HL-60/S4 treated with retinoic acid at 250 ng/mL for 4 days and 3 days (cell line): ENCODE measurements around the gene RILPL1.
"Not testable (repeated sequence)": the region's sequence is repeated elsewhere in the genome, so short reads cannot be mapped to it uniquely, and the experiment has no call there.

Source experiments
- in situ Hi-C: fragments of 300-500 bp; cut with MboI; formaldehyde crosslinking; loops from 2 replicates; pipeline ENCODE4 v1.7.0; 2022; ENCODE audit warnings: low sequenced_read_pairs

Gene RILPL1

DNA sequence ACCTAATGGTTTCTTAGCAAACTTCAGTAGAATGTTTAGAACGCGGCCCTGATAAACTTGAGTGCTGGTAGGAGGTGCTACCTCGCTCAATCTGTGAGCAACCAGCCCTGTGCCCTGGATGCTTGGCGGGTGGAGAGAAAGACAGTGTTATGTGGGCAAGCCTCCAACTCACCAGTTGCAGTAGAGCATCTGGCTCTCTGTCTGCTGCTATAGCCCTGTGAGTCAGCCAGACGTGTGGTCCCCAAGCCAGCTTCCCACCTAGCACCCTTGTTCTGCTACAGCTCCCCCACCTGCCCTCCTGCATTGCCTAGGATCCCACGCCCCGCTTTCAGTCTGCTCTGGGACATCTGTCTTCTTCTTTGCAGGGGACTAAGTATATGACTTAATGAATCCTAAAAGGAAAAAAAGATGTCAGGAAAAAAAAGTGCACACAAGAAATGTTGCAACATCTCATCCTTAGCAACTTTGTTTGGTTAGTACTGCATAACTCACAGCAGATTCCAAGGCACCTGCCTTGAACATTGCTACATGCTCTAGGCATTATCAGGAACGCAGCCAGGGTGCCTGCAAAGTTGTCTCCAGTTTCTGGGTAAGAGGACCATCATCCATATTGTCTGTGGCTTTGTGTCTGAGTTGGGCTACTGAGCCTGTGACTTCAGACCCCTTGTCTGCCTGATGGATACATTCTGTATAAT, 62.0 kb downstream of the RILPL1 start:
- in situ Hi-C loops, result no loop called here

DNA sequence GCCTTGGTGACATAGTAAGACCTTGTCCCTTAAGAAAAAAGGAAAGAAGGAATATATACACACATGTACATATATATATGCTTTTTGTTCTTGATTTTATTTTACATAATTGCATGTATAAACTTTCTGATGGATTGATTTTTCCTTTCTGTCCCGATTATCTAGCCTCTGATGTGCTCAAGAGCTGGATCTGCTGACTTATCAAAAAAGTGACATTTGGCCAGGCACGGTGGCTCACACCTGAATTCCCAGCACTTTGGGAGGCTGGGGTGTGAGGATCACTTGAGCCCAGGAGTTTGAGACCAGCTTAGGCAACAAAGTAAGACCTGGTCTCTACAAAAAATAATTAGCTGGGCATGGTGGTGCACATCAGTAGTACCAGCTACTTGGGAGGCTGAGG, 63.5 kb downstream of the RILPL1 start:
- in situ Hi-C loops, result no loop called here

DNA sequence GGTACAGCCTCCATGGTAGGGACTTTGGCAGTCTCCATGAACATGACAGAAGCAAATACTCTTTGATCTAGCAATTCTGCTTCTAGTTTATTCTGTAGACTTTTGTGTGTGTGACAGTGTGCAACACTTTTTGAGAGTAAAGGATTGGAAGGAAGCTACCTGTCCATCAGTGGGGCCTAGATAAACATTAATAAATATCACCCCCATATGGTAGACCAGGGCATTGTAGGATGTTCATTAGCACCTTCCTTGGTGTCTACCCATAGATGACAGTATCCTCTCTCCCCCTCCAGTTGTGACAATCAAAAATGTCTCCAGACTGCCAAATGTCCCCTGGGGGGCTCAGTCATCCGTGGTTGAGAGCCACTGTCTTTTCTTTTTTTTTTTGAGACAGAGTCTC, 64.7 kb downstream of the RILPL1 start:
- in situ Hi-C loops, result no loop called here

DNA sequence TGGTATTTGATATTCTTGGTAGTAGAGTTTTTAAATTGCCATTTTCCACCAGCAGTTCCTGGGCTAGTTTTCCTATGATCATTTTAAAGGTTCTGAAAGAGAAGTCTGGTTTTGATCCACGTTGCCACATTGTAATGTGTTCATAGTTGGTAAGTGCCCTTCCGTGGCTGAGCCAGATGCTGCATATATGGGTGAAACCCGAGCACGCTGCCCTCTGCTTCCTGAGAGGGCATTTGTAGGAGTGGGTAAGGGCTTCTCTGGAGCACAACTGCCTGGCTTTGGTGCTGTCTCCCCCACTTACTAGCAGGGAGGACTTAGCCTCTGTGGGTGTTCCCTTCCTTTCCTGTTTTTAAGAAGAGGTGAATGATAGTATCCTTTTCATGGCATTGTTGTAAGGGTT, 68.4 kb downstream of the RILPL1 start:
- in situ Hi-C loops, result no loop called here

DNA sequence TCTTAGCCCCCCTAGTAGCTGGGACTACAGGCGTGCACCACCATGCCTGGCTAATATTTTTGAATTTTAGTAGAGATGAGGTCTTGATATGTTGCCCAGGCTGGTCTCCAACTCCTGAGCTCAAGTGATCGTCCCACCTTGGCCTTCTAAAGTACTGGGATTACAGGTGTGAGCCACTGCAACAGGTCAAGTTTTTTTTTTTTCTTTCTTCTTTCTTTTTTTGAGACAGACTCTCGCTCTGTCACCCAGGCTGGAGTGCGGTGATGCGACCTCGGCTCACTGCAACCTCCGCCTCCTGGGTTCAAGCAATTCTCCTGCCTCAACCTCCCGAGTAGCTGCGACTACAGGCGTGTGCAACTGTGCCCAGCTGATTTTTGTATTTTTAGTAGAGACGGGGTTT, 70.3 kb downstream of the RILPL1 start:
- in situ Hi-C loops, result not testable (repeated sequence)

DNA sequence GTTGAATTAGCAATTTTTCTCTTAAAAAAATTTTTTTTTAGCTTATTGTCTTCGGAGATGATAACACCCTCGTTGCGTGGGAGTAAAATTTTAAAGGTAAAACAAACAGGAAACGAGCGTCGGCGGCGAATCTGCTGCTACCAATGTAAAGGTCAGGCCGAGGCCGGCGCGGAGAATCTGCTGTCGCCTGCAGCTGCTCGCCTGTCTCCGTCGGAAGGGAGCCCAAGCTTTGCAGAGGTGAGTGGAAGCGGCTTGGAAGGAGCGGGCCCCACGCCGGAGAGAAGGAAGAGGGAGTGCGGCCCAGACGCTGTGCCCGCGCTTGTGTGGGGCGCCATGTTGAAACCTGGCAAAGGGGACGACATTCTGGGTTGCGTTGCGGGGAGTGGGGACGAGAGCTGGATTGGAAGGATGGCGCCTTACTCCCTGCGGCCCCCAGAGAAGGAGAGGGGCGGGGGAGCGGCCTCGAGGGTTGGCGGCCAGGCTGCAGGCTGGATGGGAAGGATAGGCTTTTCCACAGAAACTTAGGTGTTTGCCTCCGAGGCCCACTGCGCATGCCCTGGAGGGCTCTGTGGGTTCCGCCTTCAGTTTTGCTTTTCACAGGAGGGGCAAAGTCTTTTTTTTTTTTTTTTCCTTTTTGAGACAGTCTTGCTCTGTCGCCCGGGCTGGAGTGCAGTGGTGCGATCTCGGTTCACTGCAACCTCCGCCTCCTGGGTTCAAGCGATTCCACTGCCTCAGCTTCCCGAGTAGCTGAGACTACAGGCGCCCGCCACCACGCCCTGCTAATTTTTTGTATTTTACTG, 75.3 kb downstream of the RILPL1 start, which contains the start of gene SNRNP35:
Gene SNRNP35 (plus strand): TSS at position 160 of the 800 bp plus-strand sequence. CDS start 7,402 bp downstream, outside the sequence.
- in situ Hi-C loops, result no loop called here

DNA sequence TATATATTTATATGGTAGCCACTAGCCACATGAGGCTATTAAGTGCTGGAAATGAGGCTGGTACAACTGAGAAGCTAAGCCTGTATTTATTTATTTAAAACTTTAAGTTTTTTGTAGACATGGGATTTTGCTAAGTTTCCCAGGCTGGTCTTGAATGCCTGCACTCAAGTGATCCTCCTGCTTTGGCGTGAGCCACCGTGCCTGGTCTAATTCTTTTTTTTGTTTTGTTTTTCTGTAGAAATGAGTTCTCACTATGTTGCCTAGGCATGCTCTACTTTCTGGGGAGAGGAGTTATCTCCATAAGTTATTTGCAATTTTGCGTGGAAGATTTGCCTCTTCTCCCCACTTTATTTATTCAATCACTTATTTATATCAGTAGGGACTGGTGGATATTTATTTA, 80.4 kb downstream of the RILPL1 start:
- in situ Hi-C loops, result no loop called here

DNA sequence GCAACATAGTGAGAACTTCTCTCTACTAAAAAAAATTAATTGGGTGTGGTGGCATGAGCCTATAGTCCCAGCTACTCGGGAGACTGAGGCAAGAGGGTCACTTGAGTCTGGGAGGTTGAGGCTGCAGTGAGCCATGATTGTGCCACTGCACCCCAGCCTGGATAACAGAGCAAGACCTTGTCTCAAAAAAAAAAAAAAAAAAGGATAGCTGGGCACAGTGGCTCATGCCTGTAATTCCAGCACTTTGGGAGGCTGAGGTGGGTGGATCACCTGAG, 81.3 kb downstream of the RILPL1 start:
- in situ Hi-C loops, result not testable (repeated sequence)

DNA sequence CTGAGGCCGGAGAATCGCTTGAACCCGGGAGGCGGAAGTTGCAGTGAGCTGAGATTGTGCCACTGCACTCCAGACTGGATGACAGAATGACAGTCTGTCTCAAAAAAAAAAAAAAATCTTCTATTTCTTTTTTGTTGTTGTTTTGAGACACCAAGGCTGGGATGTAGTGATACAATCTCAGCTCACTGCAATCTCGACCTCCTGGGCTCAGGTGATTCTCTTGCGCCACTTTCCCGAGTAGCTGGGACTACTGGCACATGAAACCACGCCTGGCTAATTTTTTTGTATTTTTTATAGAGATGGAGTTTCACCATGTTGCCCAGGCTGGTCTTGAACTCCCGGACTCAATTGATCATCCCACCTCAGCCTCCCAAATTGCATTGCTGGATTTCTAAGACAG, 82.9 kb downstream of the RILPL1 start:
- in situ Hi-C loops, result no loop called here

DNA sequence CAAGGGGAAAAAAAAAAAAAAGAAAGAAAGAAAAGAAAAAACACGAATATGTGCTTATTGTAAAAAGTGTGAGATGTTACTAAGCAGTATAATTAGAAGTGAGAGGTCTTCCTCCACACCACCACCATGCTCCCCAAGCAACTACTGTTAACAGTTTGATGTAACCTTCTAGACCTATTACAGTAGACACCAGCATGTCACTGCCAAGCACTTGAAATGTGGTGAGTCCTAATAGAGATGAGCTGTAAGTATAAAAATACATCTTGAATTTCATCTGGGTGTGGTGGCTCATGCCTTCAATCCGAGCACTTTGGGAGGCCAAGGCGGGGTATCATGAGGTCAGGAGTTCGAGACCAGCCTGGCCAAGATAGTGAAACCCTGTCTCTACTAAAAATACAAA, 83.7 kb downstream of the RILPL1 start:
- in situ Hi-C loops, result no loop called here

DNA sequence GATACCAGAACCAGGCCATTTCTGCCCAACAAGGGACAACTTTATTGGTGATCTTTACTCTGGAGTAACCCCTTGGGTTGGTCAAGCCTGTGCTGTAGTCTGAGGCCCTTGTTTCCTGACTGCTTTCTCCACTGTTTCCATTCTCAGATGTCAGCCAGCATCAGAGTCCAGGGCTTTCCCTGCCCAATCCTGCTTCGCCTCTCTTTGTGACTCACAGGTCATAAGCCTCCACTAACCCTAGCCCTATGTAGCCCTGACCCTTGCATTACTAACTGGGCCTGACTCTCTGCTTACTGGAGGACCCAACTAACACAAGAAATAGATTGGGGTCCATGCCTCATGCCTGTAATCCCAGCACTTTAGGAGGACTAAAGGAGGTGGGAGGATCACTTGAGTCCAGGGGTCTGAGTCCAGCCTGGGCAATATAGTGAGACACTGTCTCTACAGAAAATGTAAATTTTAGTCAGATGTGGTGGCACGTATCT, 84.2 kb downstream of the RILPL1 start:
- in situ Hi-C loops, result no loop called here

DNA sequence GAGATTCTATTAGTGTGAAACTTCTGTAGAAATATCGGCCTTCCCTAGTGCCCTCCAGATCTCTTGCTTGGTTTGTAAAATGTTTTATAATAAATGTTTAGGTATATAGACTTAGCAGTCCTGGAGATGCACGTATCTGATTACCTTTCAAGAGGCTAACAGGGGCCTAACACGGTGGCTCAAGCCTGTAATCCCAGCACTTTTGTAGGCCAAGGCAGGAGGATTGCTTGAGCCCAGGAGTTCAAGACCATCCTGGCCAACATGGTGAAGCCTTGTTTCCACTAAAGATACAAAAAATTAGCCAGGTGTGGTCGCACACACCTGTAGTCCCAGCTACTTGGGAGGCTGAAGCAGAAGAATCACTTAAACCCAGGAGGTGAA, 87.2 kb downstream of the RILPL1 start:
- in situ Hi-C loops, result no loop called here

DNA sequence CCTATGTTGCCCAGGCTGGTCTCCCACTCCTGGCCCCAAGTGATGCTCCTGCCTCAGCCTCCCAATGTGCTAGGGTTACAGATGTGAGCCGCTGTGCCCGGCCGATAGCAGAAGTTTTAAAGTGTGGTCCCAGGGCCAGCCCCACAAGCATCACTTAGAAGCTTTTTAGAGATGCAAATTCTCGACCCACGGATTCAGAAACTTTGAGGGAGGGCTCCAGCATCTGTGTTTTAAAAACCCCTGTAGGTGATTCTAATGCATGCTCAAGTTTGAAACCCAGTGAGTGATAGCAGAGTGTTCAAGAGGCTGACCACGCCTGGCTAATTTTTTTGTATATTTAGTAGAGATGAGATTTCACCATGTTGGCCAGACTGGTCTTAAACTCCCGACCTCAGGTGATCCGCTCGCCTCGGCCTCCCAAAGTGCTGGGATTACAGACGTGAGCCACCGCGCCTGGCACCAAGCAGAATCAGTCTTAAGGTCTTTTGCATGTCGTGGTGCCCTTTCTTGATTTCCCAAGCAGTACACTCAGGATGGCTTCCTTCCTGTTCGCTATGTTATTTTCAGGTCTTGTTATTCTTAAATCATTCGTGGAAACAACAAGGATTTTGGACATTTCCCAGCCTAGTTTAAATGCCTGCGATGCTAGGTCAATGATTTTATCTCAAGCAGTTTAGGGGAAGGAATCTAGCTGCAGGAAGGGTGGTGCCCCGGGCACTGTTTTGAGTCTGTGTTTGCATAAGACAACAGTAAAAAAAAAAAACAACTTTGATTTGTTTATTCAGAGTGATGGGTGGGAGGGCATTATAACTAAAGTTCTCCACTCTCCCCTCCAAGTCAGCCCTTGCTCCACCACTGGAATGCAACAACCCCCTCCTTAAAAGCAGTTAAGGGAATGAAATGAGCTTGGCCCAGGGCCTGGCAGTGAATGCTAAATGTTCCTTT, 87.9 kb downstream of the RILPL1 start:
- in situ Hi-C loops, result no loop called here

DNA sequence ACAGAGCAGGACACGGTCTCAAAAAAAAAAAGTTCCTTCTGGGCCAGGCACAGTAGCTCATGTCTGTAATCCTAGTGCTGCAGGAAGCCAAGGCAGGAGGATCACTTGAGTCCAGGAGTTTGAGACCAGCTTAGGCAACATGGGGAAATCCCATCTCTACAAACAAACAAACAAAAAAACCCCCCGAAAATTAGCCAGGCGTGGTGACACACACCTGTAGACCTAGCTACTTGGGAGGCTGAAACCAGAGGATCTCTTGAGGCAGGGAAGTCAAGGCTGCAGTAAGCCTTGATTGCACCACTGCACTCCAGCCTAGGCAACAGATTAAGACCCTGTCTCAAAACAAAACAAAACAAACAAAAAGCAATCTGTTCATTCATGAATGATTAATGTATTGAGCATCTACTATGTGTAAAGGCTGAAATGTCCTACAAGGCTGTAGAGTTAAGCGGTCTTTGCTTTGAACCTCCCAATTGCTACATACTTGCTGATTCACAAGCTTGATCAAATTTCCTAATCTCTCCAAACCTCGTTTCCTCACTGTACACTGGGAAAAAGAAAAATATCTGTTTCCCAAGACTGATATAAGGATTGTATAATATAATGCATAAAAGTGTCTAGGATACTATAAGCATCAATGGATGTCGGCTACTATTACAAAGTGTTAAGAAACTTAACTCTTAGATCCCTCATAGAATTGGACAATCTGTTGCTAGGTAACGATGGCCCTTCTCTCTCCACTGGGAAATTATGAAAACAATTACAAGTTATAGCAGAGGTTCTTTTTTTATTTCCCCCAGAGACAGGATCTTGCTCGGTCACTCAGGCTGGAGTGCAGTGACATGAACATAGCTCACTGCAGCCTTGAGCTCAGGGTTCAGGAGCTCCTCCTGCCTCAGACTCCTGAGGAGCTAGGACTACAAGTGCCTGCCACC, 89.2 kb downstream of the RILPL1 start:
- in situ Hi-C loops, result no loop called here

DNA sequence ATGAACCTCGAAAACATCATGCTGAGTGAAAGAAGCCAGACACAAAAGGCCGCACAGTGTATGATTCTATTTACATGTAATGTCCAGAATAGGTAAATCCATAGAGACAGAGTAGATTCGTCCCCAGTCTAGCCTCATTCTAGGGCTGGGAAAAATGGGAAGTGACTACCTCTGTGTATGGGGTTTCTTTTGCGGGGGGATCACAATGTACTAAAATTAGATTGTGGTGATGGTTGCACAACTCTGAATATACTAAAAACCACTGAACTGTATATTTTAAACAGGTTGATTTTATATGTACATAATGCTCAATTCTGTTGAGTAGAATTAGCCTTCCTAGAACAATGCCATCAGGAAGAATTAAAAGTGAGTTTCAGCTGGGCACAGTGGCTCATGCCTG, 90.7 kb downstream of the RILPL1 start:
- in situ Hi-C loops, result no loop called here

DNA sequence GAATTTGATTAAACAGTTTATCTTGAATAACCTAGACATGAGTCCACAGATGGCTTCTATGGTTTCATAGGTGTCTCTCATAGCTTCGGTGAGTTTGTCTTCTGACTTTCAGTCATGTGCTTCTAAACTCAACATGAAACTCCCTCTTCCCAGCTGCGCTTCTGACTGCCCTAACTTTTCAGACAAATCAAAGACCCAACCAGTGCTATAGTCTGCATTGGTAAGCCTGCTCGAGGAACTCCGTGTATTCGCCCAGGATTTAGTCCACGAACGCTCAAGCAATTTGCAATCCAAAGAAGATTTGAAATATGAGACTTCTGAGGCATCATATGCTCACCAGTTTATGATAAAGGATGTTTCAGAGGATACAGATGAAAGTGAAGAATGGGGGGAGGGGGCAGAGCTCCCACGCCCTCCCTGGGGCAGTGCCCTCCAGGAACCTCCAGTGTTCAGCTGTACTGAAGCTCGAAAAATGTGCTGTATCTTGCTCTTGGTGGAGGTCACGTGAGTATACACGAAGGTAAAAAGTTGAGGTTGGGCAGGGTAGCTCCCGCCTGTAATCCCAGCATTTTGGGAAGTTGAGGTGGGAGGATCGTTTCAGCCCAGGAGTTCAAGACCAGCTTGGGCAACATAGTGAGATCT, 91.9 kb downstream of the RILPL1 start:
- in situ Hi-C loops, result no loop called here

DNA sequence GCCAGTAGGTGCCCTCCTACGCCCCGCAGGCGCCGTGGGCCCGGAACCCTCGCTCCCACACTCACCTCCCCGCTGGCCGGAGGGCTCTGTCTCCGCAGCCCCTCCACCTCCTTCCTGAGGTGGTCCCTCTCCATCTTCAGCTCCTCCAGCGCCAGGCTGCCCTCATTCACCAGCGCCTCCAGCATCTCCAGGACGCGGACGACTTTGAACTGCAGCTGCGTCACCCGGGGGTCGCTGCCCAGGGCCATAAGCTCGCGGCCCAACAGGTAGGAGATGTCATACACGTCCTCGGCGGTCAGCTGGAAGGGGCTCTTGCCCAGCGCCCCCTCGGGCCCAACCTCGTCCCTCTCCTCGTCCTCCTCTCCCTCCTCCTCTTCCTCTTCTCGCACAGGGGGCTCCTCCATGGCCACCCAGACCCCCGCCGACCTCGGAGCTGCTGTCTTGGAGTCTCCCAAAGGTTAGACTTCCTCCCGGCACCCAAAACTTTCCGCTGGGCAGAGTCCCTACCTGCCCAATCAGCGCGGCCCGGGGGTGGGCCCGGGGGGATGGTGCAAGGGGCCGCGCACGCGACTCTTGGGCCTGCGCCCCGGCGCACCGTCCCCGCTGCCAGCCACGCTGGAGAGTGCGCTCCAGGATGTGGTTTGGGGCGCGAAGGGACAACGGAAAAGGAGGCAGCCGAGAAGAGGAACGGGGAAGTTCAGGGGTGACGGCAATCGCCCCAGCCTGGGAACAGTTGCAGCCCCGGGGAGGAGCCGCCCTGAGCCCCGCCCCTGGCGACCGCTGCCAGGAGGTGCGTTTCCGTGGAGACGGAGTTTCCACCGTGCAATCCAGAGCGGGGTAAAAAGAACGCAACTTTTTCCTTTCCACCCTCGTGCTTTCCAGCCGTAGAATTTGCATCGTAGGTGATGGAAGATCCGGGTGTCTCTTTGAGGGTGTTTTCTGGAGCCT, 97.2 kb downstream of the RILPL1 start, which contains the start of gene RILPL2:
Gene RILPL2 (minus strand): TSS at position 668 of the 948 bp plus-strand sequence. CDS start 264 bp downstream, at position 404.
- in situ Hi-C loops, result no loop called here

DNA sequence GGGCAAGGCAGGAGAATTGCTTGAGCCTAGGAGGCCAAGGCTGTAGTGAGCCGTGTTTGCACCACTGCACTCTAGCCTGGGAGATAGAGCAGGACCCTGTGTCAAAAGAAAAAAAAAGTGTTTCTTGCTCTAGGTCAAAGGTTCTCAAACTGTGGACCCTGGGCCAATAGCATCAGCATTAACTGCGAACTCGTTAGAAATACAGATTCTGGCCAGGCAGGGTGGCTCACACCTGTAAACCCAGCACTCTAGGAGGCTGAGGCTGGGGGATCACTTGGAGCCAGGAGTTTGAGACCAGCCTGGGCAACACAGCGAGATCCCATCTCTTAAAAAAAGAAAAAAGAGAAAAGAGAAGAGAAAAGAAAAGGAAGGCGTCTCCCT, 97.9 kb downstream of the RILPL1 start:
- in situ Hi-C loops, result no loop called here

DNA sequence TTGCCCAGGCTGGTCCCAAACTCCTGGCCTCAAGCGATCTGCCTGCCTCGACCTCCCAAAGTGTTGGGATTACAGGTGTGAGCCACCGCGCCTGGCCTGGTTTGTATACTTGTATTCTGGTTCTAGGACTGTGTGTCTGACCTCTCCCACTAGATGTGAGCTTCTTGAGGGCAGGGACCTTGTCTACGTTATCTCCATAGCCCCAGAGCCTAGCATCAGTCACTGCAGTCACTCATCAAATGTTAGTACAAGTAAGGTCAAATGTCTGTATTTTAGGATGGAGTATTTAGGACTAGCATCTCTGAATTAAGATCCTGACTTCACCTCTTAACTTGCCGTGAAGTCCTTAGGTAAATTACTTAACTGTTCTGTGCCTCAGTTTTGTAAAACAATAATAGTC, 99.9 kb downstream of the RILPL1 start:
- in situ Hi-C loops, result no loop called here
